ENCODE measurements around the gene TXNDC5.

DNA sequence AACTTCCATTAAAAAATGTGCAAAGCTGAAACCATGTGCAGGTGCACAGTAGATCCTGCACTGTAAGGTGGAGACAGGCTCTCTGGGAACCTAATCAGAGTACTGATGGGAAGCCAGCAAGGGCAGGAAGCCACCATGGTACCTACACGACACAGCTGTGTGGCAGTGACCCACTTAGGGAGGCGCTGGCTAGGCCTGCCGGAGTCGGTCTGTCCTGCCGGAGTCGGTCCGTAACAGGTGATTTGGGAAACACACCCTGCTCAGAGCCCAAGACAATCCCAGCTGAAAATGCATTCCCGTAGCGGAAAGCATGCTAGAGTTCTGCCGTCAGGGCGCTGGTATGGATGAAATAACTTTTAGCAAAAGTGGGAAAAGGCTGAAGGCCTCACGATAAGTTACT is 17.2 kb downstream of the TXNDC5 start:
- TF ChIP-seq ZNF2 (tag by site-specific recombination; IDR thresholded peaks at IDR 0.05), result no peak
- TF ChIP-seq, protein P1, sequence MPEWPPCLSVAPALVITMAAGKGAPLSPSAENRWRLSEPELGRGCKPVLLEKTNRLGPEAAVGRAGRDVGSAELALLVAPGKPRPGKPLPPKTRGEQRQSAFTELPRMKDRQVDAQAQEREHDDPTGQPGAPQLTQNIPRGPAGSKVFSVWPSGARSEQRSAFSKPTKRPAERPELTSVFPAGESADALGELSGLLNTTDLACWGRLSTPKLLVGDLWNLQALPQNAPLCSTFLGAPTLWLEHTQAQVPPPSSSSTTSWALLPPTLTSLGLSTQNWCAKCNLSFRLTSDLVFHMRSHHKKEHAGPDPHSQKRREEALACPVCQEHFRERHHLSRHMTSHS (tag by site-specific recombination; IDR thresholded peaks at IDR 0.05), result no peak
- TF ChIP-seq, protein P2, sequence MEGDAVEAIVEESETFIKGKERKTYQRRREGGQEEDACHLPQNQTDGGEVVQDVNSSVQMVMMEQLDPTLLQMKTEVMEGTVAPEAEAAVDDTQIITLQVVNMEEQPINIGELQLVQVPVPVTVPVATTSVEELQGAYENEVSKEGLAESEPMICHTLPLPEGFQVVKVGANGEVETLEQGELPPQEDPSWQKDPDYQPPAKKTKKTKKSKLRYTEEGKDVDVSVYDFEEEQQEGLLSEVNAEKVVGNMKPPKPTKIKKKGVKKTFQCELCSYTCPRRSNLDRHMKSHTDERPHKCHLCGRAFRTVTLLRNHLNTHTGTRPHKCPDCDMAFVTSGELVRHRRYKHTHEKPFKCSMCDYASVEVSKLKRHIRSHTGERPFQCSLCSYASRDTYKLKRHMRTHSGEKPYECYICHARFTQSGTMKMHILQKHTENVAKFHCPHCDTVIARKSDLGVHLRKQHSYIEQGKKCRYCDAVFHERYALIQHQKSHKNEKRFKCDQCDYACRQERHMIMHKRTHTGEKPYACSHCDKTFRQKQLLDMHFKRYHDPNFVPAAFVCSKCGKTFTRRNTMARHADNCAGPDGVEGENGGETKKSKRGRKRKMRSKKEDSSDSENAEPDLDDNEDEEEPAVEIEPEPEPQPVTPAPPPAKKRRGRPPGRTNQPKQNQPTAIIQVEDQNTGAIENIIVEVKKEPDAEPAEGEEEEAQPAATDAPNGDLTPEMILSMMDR (tag by site-specific recombination; IDR thresholded peaks at IDR 0.05), result no peak
- TF ChIP-seq, protein P3, sequence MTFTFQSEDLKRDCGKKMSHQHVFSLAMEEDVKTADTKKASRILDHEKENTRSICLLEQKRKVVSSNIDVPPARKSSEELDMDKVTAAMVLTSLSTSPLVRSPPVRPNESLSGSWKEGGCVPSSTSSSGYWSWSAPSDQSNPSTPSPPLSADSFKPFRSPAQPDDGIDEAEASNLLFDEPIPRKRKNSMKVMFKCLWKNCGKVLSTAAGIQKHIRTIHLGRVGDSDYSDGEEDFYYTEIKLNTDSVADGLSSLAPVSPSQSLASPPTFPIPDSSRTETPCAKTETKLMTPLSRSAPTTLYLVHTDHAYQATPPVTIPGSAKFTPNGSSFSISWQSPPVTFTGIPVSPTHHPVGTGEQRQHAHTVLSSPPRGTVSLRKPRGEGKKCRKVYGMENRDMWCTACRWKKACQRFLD (tag by site-specific recombination; IDR thresholded peaks at IDR 0.05), result no peak
- TF ChIP-seq, protein P4, sequence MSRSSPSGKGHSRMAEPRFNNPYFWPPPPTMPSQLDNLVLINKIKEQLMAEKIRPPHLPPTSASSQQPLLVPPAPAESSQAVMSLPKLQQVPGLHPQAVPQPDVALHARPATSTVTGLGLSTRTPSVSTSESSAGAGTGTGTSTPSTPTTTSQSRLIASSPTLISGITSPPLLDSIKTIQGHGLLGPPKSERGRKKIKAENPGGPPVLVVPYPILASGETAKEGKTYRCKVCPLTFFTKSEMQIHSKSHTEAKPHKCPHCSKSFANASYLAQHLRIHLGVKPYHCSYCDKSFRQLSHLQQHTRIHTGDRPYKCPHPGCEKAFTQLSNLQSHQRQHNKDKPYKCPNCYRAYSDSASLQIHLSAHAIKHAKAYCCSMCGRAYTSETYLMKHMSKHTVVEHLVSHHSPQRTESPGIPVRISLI (tag by site-specific recombination; IDR thresholded peaks at IDR 0.05), result no peak

Data from HEK293 (cell line).